HUDEP-2 (cell line): ENCODE measurements around the gene IFITM1.
"Not testable (repeated sequence)": the region's sequence is repeated elsewhere in the genome, so short reads cannot be mapped to it uniquely, and the experiment has no call there.

Experiments
- DNase-seq, 76 experiments: peaks; one replicate each; lab custom pipeline; 2025; ENCODE audit not compliant: unreplicated experiment in 76 of 76; lab: John Stamatoyannopoulos, UW

The IFITM1 gene

DNA sequence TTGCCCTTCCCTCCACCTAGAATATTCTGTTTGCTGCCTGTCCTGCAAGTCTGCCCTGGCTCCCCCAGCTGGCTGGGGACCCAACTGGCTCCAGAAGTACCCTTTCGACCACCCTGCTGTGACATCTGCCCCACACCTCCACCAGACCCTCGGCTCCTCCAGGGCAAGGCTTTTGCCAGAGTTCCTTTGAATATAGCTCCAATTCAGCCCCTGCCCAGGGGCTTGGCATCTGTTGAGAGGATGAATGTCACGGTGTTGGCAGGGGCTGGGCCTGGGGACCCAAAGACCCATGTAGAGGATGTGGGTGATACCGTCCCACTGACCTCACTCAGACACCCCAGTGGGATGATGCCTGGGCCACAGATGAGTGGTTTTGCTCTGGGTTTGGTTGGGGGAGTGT, 31.7 kb upstream of the IFITM1 start:
- DNase-seq: no peak

DNA sequence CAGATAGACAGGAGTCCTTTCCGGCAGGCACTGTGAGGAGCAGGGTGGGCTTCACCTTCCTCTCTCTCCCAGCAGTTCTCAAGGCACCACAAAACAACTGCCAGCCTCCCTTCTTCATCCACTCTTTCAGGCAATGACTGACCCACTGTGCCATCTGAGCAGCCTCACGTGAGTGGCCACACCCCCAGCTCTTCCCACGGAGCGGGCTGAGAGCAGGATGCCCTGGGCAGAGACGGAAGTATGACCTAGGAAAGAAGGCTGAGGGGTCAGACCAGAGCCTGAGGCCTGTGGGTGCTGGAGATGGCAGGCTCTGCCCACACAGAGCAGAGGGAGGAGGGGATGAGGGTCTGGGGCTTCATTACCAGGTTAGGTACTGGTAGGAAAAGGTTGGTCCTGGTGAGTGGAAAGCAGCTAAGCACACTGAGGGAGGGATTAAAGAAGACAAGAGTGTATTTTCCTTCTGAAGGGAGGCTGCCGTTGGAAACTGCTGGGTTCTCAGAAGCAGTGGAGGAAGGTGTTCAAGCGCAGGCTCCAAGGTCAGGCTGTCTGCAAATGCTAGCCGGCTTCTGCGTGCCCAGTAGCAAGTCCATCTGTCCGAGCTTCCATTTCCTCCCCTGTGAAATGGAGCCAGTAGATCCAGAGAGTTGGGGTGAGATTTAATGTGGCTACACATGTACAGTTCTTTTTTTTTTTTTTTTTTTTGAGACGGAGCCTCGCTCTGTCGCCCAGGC, 31.0 kb upstream of the IFITM1 start:
- no peak for DNase-seq

DNA sequence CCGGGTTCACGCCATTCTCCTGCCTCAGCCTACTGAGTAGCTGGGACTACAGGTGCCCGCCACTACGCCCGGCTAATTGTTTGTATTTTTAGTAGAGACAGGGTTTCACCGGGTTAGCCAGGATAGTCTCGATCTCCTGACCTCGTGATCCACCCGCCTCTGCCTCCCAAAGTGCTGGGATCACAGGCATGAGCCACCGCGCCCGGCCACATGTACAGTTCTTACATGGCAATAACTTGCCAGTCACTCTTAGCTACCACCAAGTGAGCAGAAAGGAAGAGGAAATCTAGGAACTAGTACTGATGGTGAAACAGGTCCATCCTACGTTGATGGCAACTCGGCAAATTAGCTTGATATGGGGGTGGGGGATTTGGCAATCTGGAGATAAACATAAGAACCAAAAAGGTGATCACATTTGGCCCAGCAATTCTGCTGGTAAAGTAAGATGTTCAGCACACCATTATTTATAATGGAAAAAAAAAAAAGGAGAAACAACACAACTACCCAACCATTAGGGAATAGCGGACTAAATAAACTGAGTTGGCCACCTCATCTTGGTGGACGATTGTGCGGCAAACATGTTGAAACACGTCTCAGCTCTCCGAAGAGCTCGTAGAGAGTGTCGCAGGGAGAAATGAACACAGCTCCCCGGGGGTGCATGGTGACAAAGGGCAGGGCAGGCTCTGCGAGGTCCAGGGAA, 30.3 kb upstream of the IFITM1 start:
- DNase-seq: no peak

DNA sequence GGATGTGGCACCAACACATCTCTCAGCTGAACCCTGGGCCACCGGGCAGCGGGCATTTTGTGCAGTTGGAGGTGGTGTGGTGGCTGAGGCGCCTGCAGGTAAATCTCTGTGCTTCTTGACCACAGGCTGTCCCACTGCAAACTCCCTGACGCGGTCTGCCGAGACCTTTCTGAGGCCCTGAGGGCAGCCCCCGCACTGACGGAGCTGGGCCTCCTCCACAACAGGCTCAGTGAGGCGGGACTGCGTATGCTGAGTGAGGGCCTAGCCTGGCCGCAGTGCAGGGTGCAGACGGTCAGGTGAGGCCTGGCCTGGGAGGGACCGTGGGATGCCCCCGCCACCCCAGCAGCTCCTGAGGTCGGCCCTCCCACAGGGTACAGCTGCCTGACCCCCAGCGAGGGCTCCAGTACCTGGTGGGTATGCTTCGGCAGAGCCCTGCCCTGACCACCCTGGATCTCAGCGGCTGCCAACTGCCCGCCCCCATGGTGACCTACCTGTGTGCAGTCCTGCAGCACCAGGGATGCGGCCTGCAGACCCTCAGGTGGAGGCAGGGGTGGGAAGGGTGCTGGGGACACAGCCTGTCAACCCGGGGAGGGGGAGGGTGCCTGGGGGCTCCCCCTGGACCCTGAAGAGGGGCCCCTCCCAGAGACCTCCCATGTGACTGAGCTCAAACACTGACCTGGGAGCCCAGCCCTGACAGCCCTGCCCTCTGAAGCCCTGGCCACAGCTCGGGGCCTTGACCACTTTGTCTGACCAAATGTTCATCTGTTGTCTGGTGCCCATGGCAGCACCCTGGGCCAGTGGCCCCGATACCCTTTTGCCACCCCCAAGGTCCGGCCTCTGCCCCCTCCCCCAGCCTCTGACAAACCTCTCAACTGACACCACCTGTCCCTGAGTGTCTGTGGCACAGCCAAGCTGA, 29.5 kb upstream of the IFITM1 start:
- DNase-seq: no peak

DNA sequence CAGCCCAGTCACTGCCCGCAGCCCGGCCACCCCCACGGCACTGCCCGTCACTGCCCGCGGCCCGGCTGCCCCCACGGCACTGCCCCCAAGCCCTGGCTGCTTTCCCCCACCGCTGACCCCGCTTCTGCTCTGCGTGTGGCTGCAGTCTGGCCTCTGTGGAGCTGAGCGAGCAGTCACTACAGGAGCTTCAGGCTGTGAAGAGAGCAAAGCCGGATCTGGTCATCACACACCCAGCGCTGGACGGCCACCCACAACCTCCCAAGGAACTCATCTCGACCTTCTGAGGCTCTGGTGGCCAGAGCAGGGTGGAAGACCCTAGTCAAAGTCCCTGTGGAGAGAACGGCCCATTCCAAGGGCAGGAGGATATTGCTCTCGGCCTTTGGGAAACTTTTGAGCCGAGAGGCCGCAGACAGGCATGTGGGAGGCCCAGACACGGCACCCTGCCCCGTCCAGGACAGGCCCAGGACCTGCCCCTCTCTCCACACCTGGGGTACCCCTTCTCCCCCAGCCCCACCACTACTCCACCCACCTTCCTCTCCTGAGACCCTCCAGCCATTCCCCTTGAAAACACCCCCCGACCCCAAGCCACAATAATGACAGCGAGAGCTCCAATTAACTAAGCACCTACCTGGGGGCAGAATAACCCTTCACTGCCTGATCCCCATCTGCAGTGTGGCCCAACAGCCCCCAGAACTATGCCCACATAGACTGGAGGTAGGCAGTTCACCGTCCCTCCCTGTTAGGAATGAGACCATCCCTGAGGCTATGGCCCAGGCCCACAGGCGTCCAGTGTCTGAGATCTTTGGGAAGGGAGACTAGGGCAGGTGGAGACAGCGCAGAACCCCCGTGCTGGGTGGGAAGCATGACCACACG, 28.6 kb upstream of the IFITM1 start:
- DNase-seq: no peak

DNA sequence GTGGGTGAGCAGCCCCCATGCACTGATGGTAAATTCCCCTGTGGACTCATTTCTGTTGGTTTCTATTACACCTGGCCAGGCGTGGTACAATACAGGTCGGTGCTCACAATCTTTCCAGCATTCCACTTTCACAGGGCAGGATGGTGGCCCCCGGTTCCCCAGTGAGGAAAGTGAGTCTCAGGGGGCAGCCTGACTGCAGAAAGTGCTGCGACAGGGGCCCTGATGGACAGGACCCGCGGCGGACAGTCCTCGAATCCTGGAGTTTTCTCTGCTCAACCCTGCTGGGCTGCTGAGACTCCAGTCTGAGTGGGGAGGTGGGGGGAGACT, 28.0 kb upstream of the IFITM1 start:
- no peak for DNase-seq

DNA sequence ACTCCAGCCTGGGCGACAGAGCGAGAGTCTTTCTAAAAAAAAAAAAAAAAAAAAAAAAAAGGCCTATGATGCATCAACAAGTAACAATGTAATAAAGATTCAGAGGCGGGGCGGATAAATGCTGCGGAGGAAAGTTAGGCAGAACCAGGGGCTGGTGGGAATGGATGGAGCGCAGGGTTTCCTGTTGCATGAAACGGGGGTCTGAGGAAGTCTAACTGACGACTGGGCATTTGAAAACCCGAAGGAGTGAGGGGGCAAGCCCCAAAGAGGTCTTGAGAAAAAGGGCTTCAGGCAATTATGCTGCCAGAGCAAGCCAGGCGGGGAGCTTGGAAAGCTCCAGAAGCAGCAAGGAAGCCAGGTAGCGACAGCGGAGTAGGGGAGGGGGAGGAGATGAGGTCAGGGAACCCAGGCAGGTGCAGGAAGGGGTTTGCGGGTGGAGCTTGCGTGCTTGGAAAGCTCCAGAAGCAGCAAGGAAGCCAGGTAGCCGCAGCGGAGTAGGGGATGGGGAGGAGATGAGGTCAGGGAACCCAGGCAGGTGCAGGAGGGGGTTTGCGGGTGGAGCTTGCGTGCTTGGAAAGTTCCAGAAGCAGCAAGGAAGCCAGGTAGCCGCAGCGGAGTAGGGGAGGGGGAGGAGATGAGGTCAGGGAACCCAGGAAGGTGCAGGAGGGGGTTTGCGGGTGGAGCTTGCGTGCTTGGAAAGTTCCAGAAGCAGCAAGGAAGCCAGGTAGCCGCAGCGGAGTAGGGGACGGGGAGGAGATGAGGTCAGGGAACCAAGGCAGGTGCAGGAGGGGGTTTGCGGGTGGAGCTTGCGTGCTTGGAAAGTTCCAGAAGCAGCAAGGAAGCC, 26.6 kb upstream of the IFITM1 start:
- not testable (repeated sequence) for DNase-seq

DNA sequence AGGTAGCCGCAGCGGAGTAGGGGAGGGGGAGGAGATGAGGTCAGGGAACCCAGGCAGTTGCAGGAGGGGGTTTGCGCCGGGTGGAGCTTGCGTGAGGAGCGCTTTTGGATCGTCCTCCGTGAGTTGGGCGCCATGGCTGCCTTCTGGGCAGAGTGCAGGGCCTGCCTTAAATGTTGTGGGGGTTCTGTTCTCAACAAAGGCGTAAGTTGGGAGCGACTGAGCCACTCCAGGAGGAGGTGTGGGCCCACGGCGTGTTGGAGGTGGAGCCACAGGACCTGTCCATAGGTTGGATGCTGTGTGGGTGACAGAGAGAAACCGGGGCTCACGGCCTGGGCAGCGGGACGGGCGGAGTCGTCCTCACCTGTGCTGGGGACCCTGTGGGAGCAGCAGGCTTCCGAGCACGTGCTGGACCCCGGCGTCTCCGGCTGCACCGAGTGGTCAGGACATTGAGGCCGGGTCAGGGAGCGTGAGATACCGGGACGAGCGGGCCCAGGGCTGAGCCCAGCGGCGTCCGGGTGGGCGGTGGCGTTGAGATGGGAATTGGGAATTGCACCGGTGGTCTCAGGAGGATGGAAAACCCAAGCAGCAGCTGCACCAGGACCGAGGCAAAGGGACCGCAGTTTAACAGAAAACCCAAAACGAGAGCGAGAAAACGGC, 25.9 kb upstream of the IFITM1 start:
- no peak for DNase-seq

DNA sequence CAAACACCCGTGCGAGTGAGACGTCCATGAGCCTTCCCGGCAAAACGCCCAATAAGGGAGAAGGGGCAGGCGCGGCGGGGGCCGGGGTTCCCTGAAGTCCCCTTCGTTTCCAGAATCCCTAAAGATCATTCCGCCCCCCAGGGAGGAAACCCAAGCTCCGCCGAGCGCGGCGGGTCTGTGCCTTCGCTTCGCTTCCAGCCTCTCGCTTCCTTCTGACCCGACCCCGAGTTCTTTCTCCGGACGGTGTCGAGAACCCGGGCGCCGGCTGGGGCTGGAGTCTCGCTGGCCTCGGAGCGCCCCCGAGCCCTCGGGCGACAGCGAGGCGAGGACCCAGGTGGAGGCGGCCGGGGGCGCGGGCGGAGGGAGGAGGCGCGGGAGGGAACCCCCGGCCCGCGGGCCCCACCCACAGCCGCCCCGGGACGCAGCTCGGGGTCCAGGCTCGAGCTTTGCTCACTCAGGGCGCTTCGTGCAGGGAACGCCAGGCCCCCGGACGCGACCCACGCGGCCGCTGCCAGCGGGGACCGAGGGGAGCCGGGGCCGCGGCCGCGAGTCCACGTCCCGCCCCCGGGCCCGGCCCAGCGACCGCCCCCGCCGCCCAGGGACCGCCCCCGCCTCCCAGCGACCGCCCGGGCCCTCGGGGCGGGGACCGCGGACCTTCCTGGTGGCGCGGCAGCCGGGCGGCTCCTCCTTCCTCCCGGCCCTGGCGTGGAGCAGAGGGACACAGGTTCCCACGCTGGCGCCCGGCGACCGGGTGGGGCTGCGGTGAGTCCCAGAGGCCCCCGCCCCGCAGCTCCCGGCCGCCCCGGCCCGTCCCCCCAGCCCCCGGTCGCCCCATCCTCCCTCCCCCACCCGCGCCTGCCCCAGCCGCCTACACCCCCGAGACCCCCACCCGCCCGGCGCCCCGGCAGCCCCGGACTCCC, 25.1 kb upstream of the IFITM1 start, which contains the start of gene PGGHG:
Gene PGGHG (plus strand): TSS at position 649 of the 920 bp plus-strand sequence. CDS start 691 bp downstream, outside the sequence.
- peak in 34 of 76 experiments; percentile 3 to 64 (median 36) for DNase-seq

DNA sequence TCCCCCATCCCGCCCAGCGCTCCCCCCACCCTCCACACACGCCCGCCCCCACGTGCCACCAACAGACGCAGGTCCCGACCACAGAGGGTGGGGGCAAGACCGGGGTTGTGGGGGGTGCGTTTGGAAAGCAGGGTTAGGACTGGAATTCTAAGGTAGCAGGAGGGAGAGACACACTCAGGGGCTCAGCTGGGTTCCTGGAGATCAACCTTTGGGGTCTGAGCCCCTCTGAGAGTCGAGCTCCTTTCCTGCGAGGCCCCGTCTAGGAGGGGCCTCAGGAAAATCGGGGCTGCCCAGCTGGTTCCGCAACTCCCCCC, 24.5 kb upstream of the IFITM1 start:
- DNase-seq: no peak

DNA sequence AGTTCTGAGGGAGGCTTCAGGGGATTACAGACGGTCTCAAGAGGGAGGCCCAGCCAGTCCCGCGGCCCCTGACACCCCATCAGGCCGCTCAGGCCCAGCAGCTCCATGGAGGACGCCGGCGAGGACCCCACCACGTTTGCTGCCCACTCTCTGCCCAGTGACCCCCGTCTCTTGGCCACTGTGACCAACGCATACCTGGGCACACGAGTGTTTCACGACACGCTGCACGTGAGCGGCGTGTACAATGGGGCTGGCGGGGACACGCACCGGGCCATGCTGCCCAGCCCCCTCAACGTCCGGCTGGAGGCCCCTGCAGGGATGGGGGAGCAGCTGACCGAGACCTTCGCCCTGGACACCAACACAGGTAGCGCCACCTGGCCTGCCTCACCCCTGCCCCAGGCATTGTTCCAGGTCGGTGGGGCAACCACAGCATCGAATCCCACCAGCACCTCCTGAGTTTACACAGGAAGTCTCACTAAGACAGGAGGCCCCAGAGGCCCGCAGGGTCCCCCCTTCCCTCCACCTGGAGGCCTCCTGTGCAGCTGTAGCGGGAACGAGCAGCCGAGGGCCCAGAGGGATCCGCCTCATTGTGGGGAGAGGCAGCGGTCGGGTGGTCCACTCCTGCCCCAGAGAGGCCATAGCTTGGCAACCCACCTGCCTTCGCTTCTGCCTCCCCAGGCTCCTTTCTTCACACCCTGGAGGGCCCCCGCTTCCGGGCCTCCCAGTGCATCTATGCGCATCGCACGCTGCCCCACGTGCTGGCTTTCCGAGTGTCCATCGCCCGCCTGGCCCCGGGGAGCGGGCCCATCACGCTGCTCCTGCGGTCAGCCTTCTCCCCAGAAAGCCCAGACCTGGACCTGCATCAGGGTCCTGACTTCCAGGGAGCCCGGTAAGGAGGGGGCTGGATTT, 23.9 kb upstream of the IFITM1 start:
- no peak for DNase-seq

DNA sequence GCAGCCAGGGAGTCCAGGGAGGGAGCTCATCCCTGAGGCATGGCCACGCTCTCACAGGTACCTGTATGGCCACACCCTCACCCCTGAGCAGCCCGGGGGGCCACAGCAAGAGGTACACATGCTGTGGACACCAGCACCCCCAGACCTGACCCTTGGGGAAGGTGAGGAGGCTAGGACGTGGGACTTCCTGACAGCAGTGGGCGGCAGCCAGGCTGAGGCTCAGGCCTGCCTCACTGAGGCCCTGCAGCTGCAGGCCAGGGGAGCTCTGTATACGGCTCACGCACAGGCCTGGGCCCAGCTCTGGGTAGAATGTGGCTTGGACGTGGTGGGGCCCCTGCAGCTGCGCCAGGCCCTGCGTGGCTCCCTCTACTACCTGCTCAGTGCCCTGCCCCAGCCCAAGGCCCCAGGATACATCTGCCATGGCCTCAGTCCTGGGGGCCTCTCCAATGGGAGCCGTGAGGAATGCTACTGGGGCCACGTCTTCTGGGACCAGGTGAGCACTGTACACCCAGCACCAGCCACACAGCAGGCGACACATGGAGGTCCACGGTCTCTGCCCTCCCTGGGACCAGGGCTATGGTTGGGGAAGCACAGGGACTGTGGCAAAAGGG, 23.1 kb upstream of the IFITM1 start:
- no peak for DNase-seq

DNA sequence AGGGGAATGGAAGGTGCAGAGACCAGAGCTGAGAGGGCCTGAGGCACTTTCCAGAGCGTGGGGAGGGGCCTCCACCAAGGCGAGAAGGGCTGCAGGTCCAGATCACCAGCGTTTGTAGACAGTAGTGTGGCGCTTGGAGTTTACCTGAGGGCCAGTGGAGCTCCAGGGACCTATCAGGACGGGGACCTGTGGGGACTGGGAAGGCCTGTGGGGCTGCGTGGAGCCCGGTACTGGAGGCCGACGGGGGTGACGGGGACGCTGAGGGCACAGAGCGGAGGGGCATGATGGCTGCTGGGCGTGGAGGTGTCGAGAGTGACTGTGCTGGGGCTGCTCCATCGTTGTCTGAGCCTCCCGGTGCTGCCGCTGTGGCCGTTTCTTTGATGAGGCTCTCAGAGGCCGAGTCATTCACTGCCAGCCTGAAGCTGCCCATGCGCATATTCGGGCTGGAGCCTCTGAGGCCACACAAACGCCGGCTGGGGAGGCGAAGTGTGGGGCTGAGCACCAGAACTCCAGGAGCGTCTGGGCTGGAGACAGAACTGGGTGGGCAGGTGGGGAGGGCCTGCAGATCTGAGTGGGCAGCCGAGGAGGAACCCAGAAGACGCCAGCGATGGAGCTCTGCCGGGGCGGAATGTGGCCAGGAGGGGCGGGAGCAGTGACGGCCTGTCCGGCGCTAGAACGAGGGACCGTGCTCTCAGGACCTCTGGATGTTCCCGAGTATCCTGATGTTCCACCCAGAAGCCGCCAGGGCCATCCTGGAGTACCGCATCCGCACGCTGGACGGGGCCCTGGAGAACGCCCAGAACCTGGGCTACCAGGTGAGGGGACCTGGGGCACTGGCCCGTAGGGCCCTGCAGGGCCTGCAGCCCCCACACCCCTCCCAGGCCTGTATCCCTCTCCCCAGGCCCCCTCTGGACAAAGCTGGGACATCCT, 22.3 kb upstream of the IFITM1 start:
- DNase-seq: no peak

DNA sequence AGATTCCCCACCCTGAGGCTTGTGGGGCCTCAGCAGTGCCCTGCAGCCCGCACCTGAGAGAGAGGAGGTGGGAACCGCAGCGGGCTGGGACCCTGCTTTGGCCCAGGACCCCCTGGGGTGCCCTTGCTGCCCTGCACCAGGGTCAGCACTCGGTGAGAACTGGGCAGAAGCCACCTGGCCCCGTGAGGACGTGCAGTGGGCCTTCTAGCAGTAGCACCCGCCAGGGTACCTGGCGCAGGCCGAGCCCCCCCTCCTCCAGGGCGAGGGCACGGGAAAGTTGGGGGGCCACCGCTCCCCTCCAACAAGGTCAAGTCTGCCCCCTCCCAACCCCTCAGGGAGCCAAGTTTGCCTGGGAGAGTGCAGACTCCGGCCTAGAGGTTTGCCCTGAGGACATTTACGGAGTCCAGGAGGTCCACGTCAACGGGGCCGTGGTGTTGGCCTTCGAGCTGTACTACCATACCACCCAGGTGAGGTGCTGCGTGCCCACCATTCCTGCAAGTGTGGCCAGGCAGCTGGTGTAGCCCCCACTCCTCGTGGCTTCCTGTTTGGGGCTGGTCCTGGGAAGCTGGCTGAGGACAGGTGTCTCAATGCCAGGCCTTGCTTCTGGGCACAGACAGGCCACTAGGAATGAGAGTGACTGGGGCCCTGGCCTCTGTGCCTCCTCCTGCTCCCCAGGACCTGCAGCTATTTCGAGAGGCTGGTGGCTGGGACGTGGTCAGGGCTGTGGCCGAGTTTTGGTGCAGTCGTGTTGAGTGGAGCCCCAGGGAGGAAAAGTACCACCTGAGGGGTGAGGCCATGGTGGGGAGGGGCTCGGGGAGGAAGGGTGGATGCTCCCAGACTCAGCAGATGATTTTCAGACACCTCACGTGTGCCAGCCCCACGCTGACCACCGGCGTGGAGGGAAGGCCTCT, 21.4 kb upstream of the IFITM1 start:
- no peak for DNase-seq
